Testis (tissue), 3 donors: Measurements from ENCODE around the gene URM1. TPM values are rescaled to one million over a fixed set of nuclear protein-coding genes. Genes with fewer than 3 reads are reported as not detected.

Experiments used
- DNase-seq: peaks from one replicate; pipeline ENCODE4 v3.0.0-alpha.2; 2019
- H3K27ac ChIP-seq, 2 donors: fragments of 200-600 bp; sonication (generic); one replicate each; pipeline ENCODE4 v1.5.1; 2019
- H3K27me3 ChIP-seq: fragments of 200-600 bp; sonication (generic); one replicate; pipeline ENCODE4 v1.5.1; 2019
- H3K36me3 ChIP-seq: fragments of 200-600 bp; sonication (generic); one replicate; pipeline ENCODE4 v1.5.1; 2017; ENCODE audit warnings: low read depth; ENCODE audit errors: missing control alignments
- H3K4me1 ChIP-seq: fragments of 200-600 bp; sonication (generic); one replicate; pipeline ENCODE4 v1.5.1; 2019
- H3K4me3 ChIP-seq, 2 donors: fragments of 200-600 bp; sonication (generic); one replicate each; pipeline ENCODE4 v1.5.1; 2017 to 2019
- H3K9me3 ChIP-seq: fragments of 200-600 bp; sonication (generic); one replicate; pipeline ENCODE4 v1.5.1; 2017
- CTCF ChIP-seq, 3 experiments: fragments of 450-650 bp in 2 of 3; fragments of 200-600 bp in 1 of 3; sonication (generic) in 1 of 3; IDR thresholded peaks; one replicate each; pipeline ENCODE4 v1.5.1; 2016 to 2019; ENCODE audit warnings: antibody characterized with exemption in 3 of 3, mild to moderate bottlenecking in 2 of 3, moderate library complexity in 1 of 3
- POLR2A ChIP-seq: fragments of 450-650 bp; IDR thresholded peaks from one replicate; pipeline ENCODE4 v1.6.1; 2017; ENCODE audit warnings: antibody characterized with exemption, mild to moderate bottlenecking, moderate library complexity
- WGBS, 2 donors: methylation state at CpG; one replicate each; pipeline ENCODE4 v1.1.5; 2018; 5-methylcytosine and 5-hydroxymethylcytosine counted together
- intact Hi-C: fragments of 100-400 bp; cut with DNase I; formaldehyde crosslinking; loops from one replicate; pipeline ENCODE4 v1.15.1; 2023; ENCODE audit warnings: low total_unique reads
- polyA plus RNA-seq: library from polyadenylated mRNA; stranded (reverse); fragments of 350-450 nt; fragmentation: Illumina TruSeq; extraction: RNeasy Lipid Tissue Mini Kit (QIAGEN cat#74804); gene quantifications from one replicate; pipeline ENCODE4 v1.2.3, GENCODE V29; 2014; ENCODE audit warnings: low read depth, low replicate concordance; ENCODE audit not compliant: insufficient read depth
- total RNA-seq, 2 donors: library from RNA; depleted of rRNA; stranded (reverse); fragments of >200 nt; gene quantifications; one replicate each; pipeline ENCODE4 v1.2.3, GENCODE V29; 2016

URM1 gene
- total and polyA plus RNA-seq, 3 donors from 2014 or later, result 31.5 to 51.1 (median 36.8) TPM

DNA sequence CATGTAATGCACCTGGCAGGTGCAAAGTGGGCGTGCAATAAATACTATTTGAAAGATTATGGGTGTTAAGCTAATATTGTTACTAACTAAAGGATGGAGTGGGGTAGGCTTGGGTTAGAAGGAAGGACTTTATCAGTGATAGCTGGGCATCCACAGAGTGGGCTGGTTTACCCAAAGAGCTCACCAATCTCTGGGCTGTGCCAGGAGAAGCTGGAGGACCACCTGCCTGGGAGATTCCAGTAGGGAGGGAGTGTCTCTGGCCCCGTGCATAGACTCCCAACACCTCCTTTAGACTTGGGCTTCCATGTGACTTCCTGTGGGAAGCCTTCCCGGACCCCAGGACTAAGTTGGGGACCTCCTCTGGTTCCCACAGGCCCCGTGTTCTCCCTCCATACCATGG, 5.6 kb upstream of the URM1 start:
- DNase-seq, result no peak
- Histone ChIP-seq H3K27me3 (no peaks in the 10 kb centered on the region), H3K27ac (no peak overlapping the region), H3K4me1 (peaks cover 13% of the 10 kb centered on the region), H3K4me3 (no peak overlapping the region), H3K9me3 (no peaks in the 10 kb centered on the region), H3K36me3 (no peaks in the 10 kb centered on the region)
- TF ChIP-seq CTCF (IDR thresholded peaks at IDR 0.05) (no peak), POLR2A (no peak)
- intact Hi-C loops, result no loop called here
- 86 to 89% methylated on average over 3 to 4 of the region's 4 CpGs for WGBS, 2 donors

DNA sequence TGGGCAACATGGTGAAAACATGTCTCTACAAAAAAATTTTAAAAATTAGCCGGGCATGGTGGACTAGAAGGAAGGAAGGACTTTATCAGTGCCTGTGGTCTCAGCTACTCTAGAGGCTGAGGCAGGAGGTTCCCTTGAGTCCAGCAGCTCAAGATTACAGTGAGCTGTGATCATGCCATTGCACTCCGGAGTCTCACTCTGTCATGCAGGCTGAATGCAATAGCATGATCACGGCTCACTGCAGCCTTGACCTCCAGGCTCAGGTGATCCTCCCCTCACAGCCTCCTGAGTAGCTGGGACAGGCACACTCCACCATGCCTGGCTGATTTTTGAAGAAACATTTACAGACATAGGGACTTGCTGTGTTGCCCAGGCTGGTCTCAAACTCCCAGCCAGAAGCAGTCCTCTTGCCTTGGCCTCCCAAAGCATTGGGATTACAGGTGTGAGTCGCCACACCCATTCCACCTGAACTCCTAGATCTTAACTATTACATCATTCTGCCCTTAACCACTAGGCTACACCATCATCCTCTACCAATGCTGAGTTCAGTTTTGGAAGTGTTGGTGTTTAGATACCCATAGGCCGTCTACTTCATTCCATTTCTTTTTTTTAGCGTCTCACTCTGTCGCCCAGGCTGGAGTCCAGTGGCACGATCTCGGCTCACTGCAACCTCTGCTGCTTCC, 2.0 kb upstream of the URM1 start:
- Histone ChIP-seq H3K36me3 (no peaks in the 10 kb centered on the region), H3K4me3 (no peak overlapping the region), H3K27me3 (no peaks in the 10 kb centered on the region), H3K9me3 (no peaks in the 10 kb centered on the region), H3K4me1 (peaks cover 18% of the 10 kb centered on the region), H3K27ac (no peak overlapping the region)
- no peak for TF ChIP-seq CTCF (IDR thresholded peaks at IDR 0.05)
- no peak for TF ChIP-seq POLR2A
- DNase-seq, result no peak
- WGBS, 2 donors, result 88 to 93% methylated on average over 9 of the region's 9 CpGs
- intact Hi-C loops, result no loop called here

- intact Hi-C loops, result loop anchor here (5.0 kb wide), 1 partner anchor 1598 kb away; no protein-coding TSS in a partner anchor
Observed at GRCh38 chr9:128370367-128370751, 815 bp upstream of the URM1 start.

GRCh38 chr9:128371630-128372117, 500 bp downstream of the URM1 start:
- H3K36me3 ChIP-seq, result no peaks in the 10 kb centered on the region
- no peak for DNase-seq
- no peaks in the 10 kb centered on the region for H3K27me3 ChIP-seq
- TF ChIP-seq POLR2A, result no peak
- no peak for TF ChIP-seq CTCF (IDR thresholded peaks at IDR 0.05)
- WGBS, 2 donors, result 0% methylated on average over 10 of the region's 10 CpGs
- intact Hi-C loops, result loop anchor here (5.0 kb wide), 1 partner anchor 1599 kb away; no protein-coding TSS in a partner anchor
- H3K9me3 ChIP-seq, result no peaks in the 10 kb centered on the region
- H3K4me1 ChIP-seq, result peaks cover 14% of the 10 kb centered on the region
- peak overlapping the region in 1 of 2 donors; percentile 91 for H3K27ac ChIP-seq
- peak overlapping the region; percentile 70 to 78 for H3K4me3 ChIP-seq

More at GRCh38 chr9:128370367-128370751, 815 bp upstream of the URM1 start:
- Histone ChIP-seq H3K9me3 (no peaks in the 10 kb centered on the region), H3K27ac (peak overlapping the region; percentile 55 to 91), H3K27me3 (no peaks in the 10 kb centered on the region), H3K4me1 (peaks cover 14% of the 10 kb centered on the region), H3K36me3 (no peaks in the 10 kb centered on the region), H3K4me3 (peak overlapping the region; percentile 70 to 78)
- DNase-seq, result no peak
- TF ChIP-seq CTCF (IDR thresholded peaks at IDR 0.05), result no peak
- TF ChIP-seq POLR2A, result no peak
